HG03521 (cell line): ENCODE data around the gene CACNA2D3.

Source experiments
- ATAC-seq: cut with Tn5 transposase; IDR thresholded peaks from one replicate; pipeline ENCODE4 v1.9.1; 2021; ENCODE audit warnings: mild to moderate bottlenecking, moderate library complexity; ENCODE audit not compliant: unreplicated experiment

The CACNA2D3 gene

GRCh38 chr3:54892168-54892567 is 769.8 kb downstream of the CACNA2D3 start:
- no peak for ATAC-seq

GRCh38 chr3:54895613-54896012 is 773.3 kb downstream of the CACNA2D3 start:
- no peak for ATAC-seq

GRCh38 chr3:54897028-54897711 is 774.8 kb downstream of the CACNA2D3 start:
- ATAC-seq: no peak

GRCh38 chr3:54899273-54899672 is 776.9 kb downstream of the CACNA2D3 start:
- ATAC-seq: no peak

GRCh38 chr3:54900838-54901591 is 778.7 kb downstream of the CACNA2D3 start:
- no peak for ATAC-seq

- ATAC-seq: no peak
These were observed 779.7 kb downstream of the CACNA2D3 start for GRCh38 chr3:54901906-54902685.

- no peak for ATAC-seq
These were observed 783.0 kb downstream of the CACNA2D3 start for GRCh38 chr3:54905261-54905888.

- ATAC-seq: no peak
These were observed 783.6 kb downstream of the CACNA2D3 start for GRCh38 chr3:54905920-54906319.

- ATAC-seq: no peak
These were observed 784.4 kb downstream of the CACNA2D3 start for GRCh38 chr3:54906763-54907162.

- no peak for ATAC-seq
These were observed 786.8 kb downstream of the CACNA2D3 start for GRCh38 chr3:54909191-54909590.

- no peak for ATAC-seq
These were observed 791.8 kb downstream of the CACNA2D3 start for GRCh38 chr3:54914180-54914579.

- no peak for ATAC-seq
These were observed 792.8 kb downstream of the CACNA2D3 start for GRCh38 chr3:54915181-54915580.

GRCh38 chr3:54915976-54916375 is 793.6 kb downstream of the CACNA2D3 start:
- no peak for ATAC-seq

- ATAC-seq: no peak
These were observed 794.4 kb downstream of the CACNA2D3 start for GRCh38 chr3:54916732-54917131.

GRCh38 chr3:54917174-54917573 is 794.8 kb downstream of the CACNA2D3 start:
- ATAC-seq: no peak

GRCh38 chr3:54917862-54918261 is 795.5 kb downstream of the CACNA2D3 start:
- ATAC-seq: no peak

GRCh38 chr3:54918516-54918915 is 796.2 kb downstream of the CACNA2D3 start:
- ATAC-seq: no peak

- no peak for ATAC-seq
These were observed 805.9 kb downstream of the CACNA2D3 start, which contains the start of gene LRTM1 for GRCh38 chr3:54928046-54928770. Gene LRTM1 (minus strand): TSS chr3:54928059. CDS start chr3:54927911, 148 bp downstream.

GRCh38 chr3:54931182-54931581 is 808.8 kb downstream of the CACNA2D3 start:
- no peak for ATAC-seq

- ATAC-seq: no peak
These were observed 810.3 kb downstream of the CACNA2D3 start for GRCh38 chr3:54932606-54933005.
